Measurements from ENCODE around the gene HECW1.
"Not testable (repeated sequence)": the region's sequence is repeated elsewhere in the genome, so short reads cannot be mapped to it uniquely, and the experiment has no call there.

The HECW1 gene

GRCh38 chr7:43121973-43122372 lies 9.5 kb downstream of the HECW1 start:
- Histone ChIP-seq H3K36me3 (ENCODE audit: control insufficient read depth, insufficient read depth, low read length) (no peaks in the 10 kb centered on the region), H3K9me3 (ENCODE audit: control insufficient read depth, low read length) (no peaks in the 10 kb centered on the region), H3K4me3 (ENCODE audit: insufficient read depth, low read depth, low read length) (no peak overlapping the region), H3K27me3 (ENCODE audit: control insufficient read depth, insufficient read depth, low read length, poor library complexity, severe bottlenecking) (no peaks in the 10 kb centered on the region), H3K27ac (ENCODE audit: insufficient read depth, low read depth, low read length, poor library complexity, severe bottlenecking) (no peak overlapping the region), H3K4me1 (ENCODE audit: control insufficient read depth, insufficient read depth, low read length) (no peaks in the 10 kb centered on the region)
- 94 to 95% methylated on average over 6 of the region's 6 CpGs for WGBS, 2 experiments

GRCh38 chr7:43123457-43123856 lies 11.0 kb downstream of the HECW1 start:
- Histone ChIP-seq H3K27me3 (ENCODE audit: control insufficient read depth, insufficient read depth, low read length, poor library complexity, severe bottlenecking) (no peaks in the 10 kb centered on the region), H3K27ac (ENCODE audit: insufficient read depth, low read depth, low read length, poor library complexity, severe bottlenecking) (no peak overlapping the region), H3K4me3 (ENCODE audit: insufficient read depth, low read depth, low read length) (no peak overlapping the region), H3K36me3 (ENCODE audit: control insufficient read depth, insufficient read depth, low read length) (no peaks in the 10 kb centered on the region), H3K9me3 (ENCODE audit: control insufficient read depth, low read length) (no peaks in the 10 kb centered on the region), H3K4me1 (ENCODE audit: control insufficient read depth, insufficient read depth, low read length) (no peaks in the 10 kb centered on the region)
- WGBS, 2 experiments, result 74 to 79% methylated on average over 1 of the region's 1 CpG

- no peaks in the 10 kb centered on the region for H3K27me3 ChIP-seq (ENCODE audit: control insufficient read depth, insufficient read depth, low read length, poor library complexity, severe bottlenecking)
- no peak overlapping the region for H3K27ac ChIP-seq (ENCODE audit: insufficient read depth, low read depth, low read length, poor library complexity, severe bottlenecking)
- no peaks in the 10 kb centered on the region for H3K4me1 ChIP-seq (ENCODE audit: control insufficient read depth, insufficient read depth, low read length)
- WGBS, 2 experiments, result 76 to 77% methylated on average over 3 of the region's 3 CpGs
- H3K4me3 ChIP-seq (ENCODE audit: insufficient read depth, low read depth, low read length), result no peak overlapping the region
- H3K36me3 ChIP-seq (ENCODE audit: control insufficient read depth, insufficient read depth, low read length), result no peaks in the 10 kb centered on the region
- H3K9me3 ChIP-seq (ENCODE audit: control insufficient read depth, low read length), result no peaks in the 10 kb centered on the region
Measured at GRCh38 chr7:43124388-43124787, 11.9 kb downstream of the HECW1 start.

- H3K36me3 ChIP-seq (ENCODE audit: control insufficient read depth, insufficient read depth, low read length), result no peaks in the 10 kb centered on the region
- 100% methylated on average over 1 to 2 of the region's 3 CpGs for WGBS, 2 experiments
- no peak overlapping the region for H3K27ac ChIP-seq (ENCODE audit: insufficient read depth, low read depth, low read length, poor library complexity, severe bottlenecking)
- no peaks in the 10 kb centered on the region for H3K9me3 ChIP-seq (ENCODE audit: control insufficient read depth, low read length)
- H3K4me1 ChIP-seq (ENCODE audit: control insufficient read depth, insufficient read depth, low read length), result no peaks in the 10 kb centered on the region
- H3K27me3 ChIP-seq (ENCODE audit: control insufficient read depth, insufficient read depth, low read length, poor library complexity, severe bottlenecking), result no peaks in the 10 kb centered on the region
- H3K4me3 ChIP-seq (ENCODE audit: insufficient read depth, low read depth, low read length), result no peak overlapping the region
Measured at GRCh38 chr7:43130347-43130746, 17.9 kb downstream of the HECW1 start.

GRCh38 chr7:43135129-43135528 lies 22.7 kb downstream of the HECW1 start:
- H3K27ac ChIP-seq (ENCODE audit: insufficient read depth, low read depth, low read length, poor library complexity, severe bottlenecking), result no peak overlapping the region
- 43% methylated on average over 1 of the region's 1 CpG; no CpG with 5 or more reads in 1 of the 2 experiments for WGBS, 2 experiments
- peaks cover 11% of the 10 kb centered on the region for H3K4me1 ChIP-seq (ENCODE audit: control insufficient read depth, insufficient read depth, low read length)
- no peaks in the 10 kb centered on the region for H3K27me3 ChIP-seq (ENCODE audit: control insufficient read depth, insufficient read depth, low read length, poor library complexity, severe bottlenecking)
- H3K4me3 ChIP-seq (ENCODE audit: insufficient read depth, low read depth, low read length), result no peak overlapping the region
- H3K9me3 ChIP-seq (ENCODE audit: control insufficient read depth, low read length), result no peaks in the 10 kb centered on the region
- H3K36me3 ChIP-seq (ENCODE audit: control insufficient read depth, insufficient read depth, low read length), result no peaks in the 10 kb centered on the region

GRCh38 chr7:43136064-43136463 lies 23.6 kb downstream of the HECW1 start:
- 84 to 94% methylated on average over 2 of the region's 2 CpGs for WGBS, 2 experiments
- Histone ChIP-seq H3K4me1 (ENCODE audit: control insufficient read depth, insufficient read depth, low read length) (peaks cover 11% of the 10 kb centered on the region), H3K36me3 (ENCODE audit: control insufficient read depth, insufficient read depth, low read length) (no peaks in the 10 kb centered on the region), H3K4me3 (ENCODE audit: insufficient read depth, low read depth, low read length) (no peak overlapping the region), H3K9me3 (ENCODE audit: control insufficient read depth, low read length) (no peaks in the 10 kb centered on the region), H3K27me3 (ENCODE audit: control insufficient read depth, insufficient read depth, low read length, poor library complexity, severe bottlenecking) (no peaks in the 10 kb centered on the region), H3K27ac (ENCODE audit: insufficient read depth, low read depth, low read length, poor library complexity, severe bottlenecking) (no peak overlapping the region)

GRCh38 chr7:43137121-43137744 lies 24.8 kb downstream of the HECW1 start:
- WGBS, 2 experiments, result 93 to 96% methylated on average over 6 of the region's 6 CpGs
- H3K27ac ChIP-seq (ENCODE audit: insufficient read depth, low read depth, low read length, poor library complexity, severe bottlenecking); H3K36me3 ChIP-seq (ENCODE audit: control insufficient read depth, insufficient read depth, low read length); H3K4me3 ChIP-seq (ENCODE audit: insufficient read depth, low read depth, low read length); H3K9me3 ChIP-seq (ENCODE audit: control insufficient read depth, low read length); H3K27me3 ChIP-seq (ENCODE audit: control insufficient read depth, insufficient read depth, low read length, poor library complexity, severe bottlenecking): not testable (repeated sequence)
- peaks cover 11% of the 10 kb centered on the region for H3K4me1 ChIP-seq (ENCODE audit: control insufficient read depth, insufficient read depth, low read length)

GRCh38 chr7:43137811-43138210 lies 25.4 kb downstream of the HECW1 start:
- Histone ChIP-seq H3K4me3 (ENCODE audit: insufficient read depth, low read depth, low read length) (no peak overlapping the region), H3K36me3 (ENCODE audit: control insufficient read depth, insufficient read depth, low read length) (no peaks in the 10 kb centered on the region), H3K9me3 (ENCODE audit: control insufficient read depth, low read length) (no peaks in the 10 kb centered on the region), H3K4me1 (ENCODE audit: control insufficient read depth, insufficient read depth, low read length) (peaks cover 11% of the 10 kb centered on the region), H3K27me3 (ENCODE audit: control insufficient read depth, insufficient read depth, low read length, poor library complexity, severe bottlenecking) (no peaks in the 10 kb centered on the region), H3K27ac (ENCODE audit: insufficient read depth, low read depth, low read length, poor library complexity, severe bottlenecking) (no peak overlapping the region)
- 87% methylated on average over 1 to 2 of the region's 3 CpGs for WGBS, 2 experiments

- no peaks in the 10 kb centered on the region for H3K36me3 ChIP-seq (ENCODE audit: control insufficient read depth, insufficient read depth, low read length)
- H3K27me3 ChIP-seq (ENCODE audit: control insufficient read depth, insufficient read depth, low read length, poor library complexity, severe bottlenecking), result no peaks in the 10 kb centered on the region
- H3K4me1 ChIP-seq (ENCODE audit: control insufficient read depth, insufficient read depth, low read length), result peaks cover 11% of the 10 kb centered on the region
- H3K9me3 ChIP-seq (ENCODE audit: control insufficient read depth, low read length), result no peaks in the 10 kb centered on the region
- WGBS, 2 experiments, result 74 to 93% methylated on average over 2 to 4 of the region's 4 CpGs
- no peak overlapping the region for H3K27ac ChIP-seq (ENCODE audit: insufficient read depth, low read depth, low read length, poor library complexity, severe bottlenecking)
- no peak overlapping the region for H3K4me3 ChIP-seq (ENCODE audit: insufficient read depth, low read depth, low read length)
Measured at GRCh38 chr7:43138710-43139109, 26.3 kb downstream of the HECW1 start.

- Histone ChIP-seq H3K27ac (ENCODE audit: insufficient read depth, low read depth, low read length, poor library complexity, severe bottlenecking) (no peak overlapping the region), H3K4me3 (ENCODE audit: insufficient read depth, low read depth, low read length) (no peak overlapping the region), H3K36me3 (ENCODE audit: control insufficient read depth, insufficient read depth, low read length) (no peaks in the 10 kb centered on the region), H3K4me1 (ENCODE audit: control insufficient read depth, insufficient read depth, low read length) (peaks cover 11% of the 10 kb centered on the region), H3K27me3 (ENCODE audit: control insufficient read depth, insufficient read depth, low read length, poor library complexity, severe bottlenecking) (no peaks in the 10 kb centered on the region), H3K9me3 (ENCODE audit: control insufficient read depth, low read length) (no peaks in the 10 kb centered on the region)
- WGBS, 2 experiments, result 9 to 13% methylated on average over 2 of the region's 2 CpGs
Measured at GRCh38 chr7:43139137-43139536, 26.7 kb downstream of the HECW1 start.

- no peaks in the 10 kb centered on the region for H3K27me3 ChIP-seq (ENCODE audit: control insufficient read depth, insufficient read depth, low read length, poor library complexity, severe bottlenecking)
- no peak overlapping the region for H3K4me3 ChIP-seq (ENCODE audit: insufficient read depth, low read depth, low read length)
- peaks cover 11% of the 10 kb centered on the region for H3K4me1 ChIP-seq (ENCODE audit: control insufficient read depth, insufficient read depth, low read length)
- H3K36me3 ChIP-seq (ENCODE audit: control insufficient read depth, insufficient read depth, low read length), result no peaks in the 10 kb centered on the region
- H3K9me3 ChIP-seq (ENCODE audit: control insufficient read depth, low read length), result no peaks in the 10 kb centered on the region
- WGBS, 2 experiments, result 92 to 95% methylated on average over 7 of the region's 7 CpGs
- no peak overlapping the region for H3K27ac ChIP-seq (ENCODE audit: insufficient read depth, low read depth, low read length, poor library complexity, severe bottlenecking)
Measured at GRCh38 chr7:43140186-43140585, 27.7 kb downstream of the HECW1 start.

Measured in ectodermal cell (in vitro differentiated cells).